Right lobe of liver (tissue), 4 donors: ENCODE data around the gene CLEC6A.

Source experiments
- POLR2A ChIP-seq: fragments of 450-650 bp; IDR thresholded peaks from one replicate; pipeline ENCODE4 v1.6.1; 2017; ENCODE audit warnings: antibody characterized with exemption, mild to moderate bottlenecking
- TF ChIP-seq, protein P1 (sequence below), 4 donors: fragments of 200-600 bp in 3 of 4; fragments of 450-650 bp in 1 of 4; IDR thresholded peaks; one replicate each; pipeline versions ENCODE4 v1.5.1 to v1.8.0; 2016 to 2022; ENCODE audit warnings: antibody characterized with exemption in 4 of 4, mild to moderate bottlenecking in 2 of 4
- donor health status: DM: no; HTN: no; CAD: no.
- donor health status: DM: no; HTN: no; CAD: no.
- donor health status: DM: no; HTN: yes; CAD: no.

DNA sequence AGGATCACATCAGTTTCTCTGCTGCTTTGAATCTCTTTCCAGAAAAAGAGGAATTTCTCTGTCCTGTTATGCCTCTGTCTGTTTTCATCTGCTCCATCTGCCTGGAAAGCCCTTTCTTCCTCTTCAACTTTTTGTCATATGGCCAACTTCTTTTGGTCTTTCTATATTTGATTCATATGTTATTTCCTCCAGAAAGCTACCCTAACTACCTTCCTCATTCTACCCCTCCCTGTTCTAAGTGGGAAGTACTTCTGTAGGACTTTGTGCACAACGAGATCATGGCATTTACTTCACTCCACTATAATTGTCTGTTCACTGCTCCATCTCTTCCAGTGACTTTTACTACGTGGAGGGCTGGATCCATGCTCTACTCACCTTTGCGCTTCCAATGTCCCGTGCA lies 63.4 kb downstream of the CLEC6A start:
- TF ChIP-seq, protein P1, sequence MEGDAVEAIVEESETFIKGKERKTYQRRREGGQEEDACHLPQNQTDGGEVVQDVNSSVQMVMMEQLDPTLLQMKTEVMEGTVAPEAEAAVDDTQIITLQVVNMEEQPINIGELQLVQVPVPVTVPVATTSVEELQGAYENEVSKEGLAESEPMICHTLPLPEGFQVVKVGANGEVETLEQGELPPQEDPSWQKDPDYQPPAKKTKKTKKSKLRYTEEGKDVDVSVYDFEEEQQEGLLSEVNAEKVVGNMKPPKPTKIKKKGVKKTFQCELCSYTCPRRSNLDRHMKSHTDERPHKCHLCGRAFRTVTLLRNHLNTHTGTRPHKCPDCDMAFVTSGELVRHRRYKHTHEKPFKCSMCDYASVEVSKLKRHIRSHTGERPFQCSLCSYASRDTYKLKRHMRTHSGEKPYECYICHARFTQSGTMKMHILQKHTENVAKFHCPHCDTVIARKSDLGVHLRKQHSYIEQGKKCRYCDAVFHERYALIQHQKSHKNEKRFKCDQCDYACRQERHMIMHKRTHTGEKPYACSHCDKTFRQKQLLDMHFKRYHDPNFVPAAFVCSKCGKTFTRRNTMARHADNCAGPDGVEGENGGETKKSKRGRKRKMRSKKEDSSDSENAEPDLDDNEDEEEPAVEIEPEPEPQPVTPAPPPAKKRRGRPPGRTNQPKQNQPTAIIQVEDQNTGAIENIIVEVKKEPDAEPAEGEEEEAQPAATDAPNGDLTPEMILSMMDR (IDR thresholded peaks at IDR 0.05): no peak
- no peak for TF ChIP-seq POLR2A
